Activated CD8-positive, alpha-beta T cell treated with anti-CD3 and anti-CD28 coated beads, Interleukin-2, amount 10 ng/mL, durations not matched to agents 7 days and 5 days (primary cell): ENCODE data around the gene COL2A1. TPM values are rescaled to one million over a fixed set of nuclear protein-coding genes. Genes with fewer than 3 reads are reported as not detected.

Experiments
- ATAC-seq: fragments of 150-1000 bp; cut with Tn5 transposase; one replicate; pipeline ENCODE4 v1.10.0; 2021; ENCODE audit warnings: moderate library complexity
- CTCF ChIA-PET: fragments of 350-600 bp; sonication (Branson Sonifier 250); formaldehyde crosslinking; loops from one replicate; lab custom pipeline; 2021; ENCODE audit warnings: antibody characterized with exemption; lab: Charles Lee
- POLR2A ChIA-PET: fragments of 350-600 bp; sonication (Branson Sonifier 250); formaldehyde crosslinking; loops from one replicate; lab custom pipeline; 2021; ENCODE audit warnings: antibody characterized with exemption; lab: Charles Lee
- DNase-seq: peaks from one replicate; pipeline ENCODE4 v3.0.0-alpha.2; 2020
- H3K27ac Mint-ChIP-seq: one replicate; pipeline ENCODE4 v1.8.0; 2021; ENCODE audit warnings: mild to moderate bottlenecking, mixed read lengths
- H3K27me3 Mint-ChIP-seq: one replicate; pipeline ENCODE4 v1.8.0; 2021; ENCODE audit warnings: low read depth, mixed read lengths
- H3K36me3 Mint-ChIP-seq: one replicate; pipeline ENCODE4 v1.8.0; 2021; ENCODE audit warnings: low read depth, mixed read lengths
- H3K4me1 Mint-ChIP-seq: one replicate; pipeline ENCODE4 v1.8.0; 2021; ENCODE audit warnings: low read depth, mixed read lengths
- H3K4me3 Mint-ChIP-seq: one replicate; pipeline ENCODE4 v1.8.0; 2021; ENCODE audit warnings: mild to moderate bottlenecking, mixed read lengths
- H3K9me3 Mint-ChIP-seq: one replicate; pipeline ENCODE4 v1.8.0; 2022; ENCODE audit warnings: mixed read lengths; ENCODE audit not compliant: insufficient read depth
- total RNA-seq, 2 experiments: library from RNA; stranded (reverse); gene quantifications; one replicate each; pipeline ENCODE4 v1.2.3, GENCODE V29; 2021

The COL2A1 gene
- total RNA-seq, 2 experiments from 2014 or later = not detected

GRCh38 chr12:47977772-47978597 is 26.3 kb downstream of the COL2A1 start:
- no peak for ATAC-seq
- CTCF ChIA-PET = interaction anchor here (0.8 kb wide), 1 partner anchor 140 kb away, joined by 3 read pairs; no protein-coding TSS in a partner anchor
- peaks cover 6% of the 10 kb centered on the region for H3K27me3 Mint-ChIP-seq
- POLR2A ChIA-PET = no interaction called here
- H3K4me3 Mint-ChIP-seq = no peak overlapping the region
- H3K27ac Mint-ChIP-seq = no peak overlapping the region
- no peaks in the 10 kb centered on the region for H3K9me3 Mint-ChIP-seq
- H3K4me1 Mint-ChIP-seq = no peaks in the 10 kb centered on the region
- no peaks in the 10 kb centered on the region for H3K36me3 Mint-ChIP-seq
- no peak for DNase-seq

DNA sequence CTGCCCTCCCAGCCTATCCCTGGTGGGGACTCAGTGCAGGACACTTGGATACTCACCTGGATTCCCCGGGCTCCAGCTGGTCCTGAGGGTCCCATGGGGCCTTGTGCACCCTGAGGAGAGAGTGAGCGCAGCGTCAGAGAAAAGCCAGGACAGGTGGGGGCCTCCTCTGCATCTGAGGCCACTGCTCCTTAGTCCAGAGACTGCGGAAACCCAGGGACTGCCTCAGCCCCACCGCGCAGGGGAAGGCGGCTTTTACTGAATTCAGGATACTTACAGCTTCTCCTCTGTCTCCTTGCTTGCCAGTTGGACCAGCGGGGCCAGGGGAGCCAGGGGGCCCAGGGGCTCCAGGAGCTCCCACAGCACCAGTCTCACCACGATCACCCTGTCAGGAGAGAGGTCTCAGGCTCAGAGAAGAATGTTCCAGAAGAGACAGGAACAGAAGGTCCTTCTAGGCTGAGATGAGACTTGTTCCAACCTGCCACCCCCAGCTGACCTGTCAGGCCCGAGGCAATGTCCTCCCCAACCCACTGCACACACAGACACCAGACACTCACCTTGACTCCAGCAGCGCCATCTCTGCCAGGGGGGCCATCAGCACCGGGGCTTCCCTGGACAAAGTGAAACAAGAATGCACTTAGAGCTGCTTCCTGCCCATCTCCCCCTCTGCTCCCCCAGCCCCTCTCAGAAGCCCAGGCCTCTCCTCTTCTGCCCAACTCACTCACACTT is 27.1 kb downstream of the COL2A1 start:
- CTCF ChIA-PET = no interaction called here
- DNase-seq (no peak), ATAC-seq (no peak)
- Mint-ChIP-seq H3K27ac (no peak overlapping the region), H3K4me3 (no peak overlapping the region), H3K27me3 (peaks cover 6% of the 10 kb centered on the region), H3K36me3 (no peaks in the 10 kb centered on the region), H3K4me1 (no peaks in the 10 kb centered on the region), H3K9me3 (no peaks in the 10 kb centered on the region)
- POLR2A ChIA-PET = no interaction called here

GRCh38 chr12:47975816-47976215 is 28.5 kb downstream of the COL2A1 start:
- Mint-ChIP-seq H3K27ac (no peak overlapping the region), H3K4me1 (no peaks in the 10 kb centered on the region), H3K36me3 (no peaks in the 10 kb centered on the region), H3K27me3 (peaks cover 6% of the 10 kb centered on the region), H3K4me3 (no peak overlapping the region), H3K9me3 (no peaks in the 10 kb centered on the region)
- CTCF ChIA-PET = interaction anchor here (1.9 kb wide), 1 partner anchor 13 kb away, joined by 5 read pairs; the partner anchor contains the start of gene TMEM106C
- ATAC-seq (no peak), DNase-seq (no peak)
- POLR2A ChIA-PET = interaction anchor here (1.0 kb wide), 1 partner anchor 9 kb away, joined by 4 read pairs; no protein-coding TSS in a partner anchor

GRCh38 chr12:47975036-47975620 is 29.1 kb downstream of the COL2A1 start:
- H3K27ac Mint-ChIP-seq = no peak overlapping the region
- CTCF ChIA-PET = interaction anchor here (1.9 kb wide), 1 partner anchor 12 kb away, joined by 5 read pairs; the partner anchor contains the start of gene TMEM106C

DNA sequence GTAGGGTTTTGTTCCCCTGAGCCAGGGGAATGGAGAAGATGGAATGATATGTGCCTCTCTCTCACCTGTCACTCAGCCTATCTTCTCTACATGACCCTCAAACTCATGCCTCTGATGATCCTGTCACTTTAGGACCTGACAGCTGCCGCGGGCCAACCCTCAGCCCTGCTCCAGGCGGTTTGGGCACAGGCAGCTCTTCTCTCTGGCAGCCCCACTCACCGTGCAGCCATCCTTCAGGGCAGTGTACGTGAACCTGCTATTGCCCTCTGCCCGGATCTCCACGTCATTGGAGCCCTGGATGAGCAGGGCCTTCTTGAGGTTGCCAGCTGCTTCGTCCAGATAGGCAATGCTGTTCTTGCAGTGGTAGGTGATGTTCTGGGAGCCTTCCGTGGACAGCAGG is 30.4 kb downstream of the COL2A1 start:
- Mint-ChIP-seq H3K27ac (no peak overlapping the region), H3K9me3 (no peaks in the 10 kb centered on the region), H3K36me3 (peaks cover 4% of the 10 kb centered on the region), H3K4me1 (no peaks in the 10 kb centered on the region), H3K4me3 (no peak overlapping the region), H3K27me3 (peaks cover 3% of the 10 kb centered on the region)
- DNase-seq (no peak), ATAC-seq (no peak)
- POLR2A ChIA-PET = no interaction called here
- CTCF ChIA-PET = no interaction called here

More at GRCh38 chr12:47975036-47975620, 29.1 kb downstream of the COL2A1 start:
- ATAC-seq = no peak
- Mint-ChIP-seq H3K4me3 (no peak overlapping the region), H3K27me3 (peaks cover 6% of the 10 kb centered on the region), H3K4me1 (no peaks in the 10 kb centered on the region), H3K9me3 (no peaks in the 10 kb centered on the region), H3K36me3 (no peaks in the 10 kb centered on the region)
- DNase-seq = no peak
- POLR2A ChIA-PET = interaction anchor here (1.0 kb wide), 1 partner anchor 8 kb away, joined by 4 read pairs; no protein-coding TSS in a partner anchor

GRCh38 chr12:47972895-47973294 is 31.4 kb downstream of the COL2A1 start:
- Mint-ChIP-seq H3K9me3 (no peaks in the 10 kb centered on the region), H3K27ac (no peak overlapping the region), H3K27me3 (peaks cover 2% of the 10 kb centered on the region), H3K36me3 (peaks cover 9% of the 10 kb centered on the region), H3K4me3 (no peak overlapping the region), H3K4me1 (no peaks in the 10 kb centered on the region)
- ChIA-PET POLR2A (no interaction called here), CTCF (no interaction called here)
- ATAC-seq = no peak
- DNase-seq = no peak

DNA sequence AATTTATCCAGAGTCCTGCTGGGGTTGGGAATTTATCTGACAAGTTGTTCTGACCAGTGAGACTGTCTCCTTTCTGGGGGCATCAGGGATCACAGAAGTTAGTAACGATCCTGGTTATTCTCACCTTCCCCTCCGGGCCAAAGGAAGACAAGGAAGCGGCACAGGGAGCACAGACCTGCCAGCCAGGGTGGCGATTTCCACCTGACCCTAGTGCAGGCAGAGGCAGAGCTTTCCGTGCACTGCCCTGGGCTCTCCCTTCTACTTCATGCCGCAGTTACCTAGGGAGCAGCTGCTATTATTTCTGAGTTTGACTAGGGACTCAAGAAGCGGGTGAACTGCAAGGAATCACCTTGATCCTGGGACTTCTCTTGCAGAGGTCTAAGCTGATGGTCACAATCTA is 33.4 kb downstream of the COL2A1 start:
- no peak for ATAC-seq
- Mint-ChIP-seq H3K36me3 (peaks cover 29% of the 10 kb centered on the region), H3K27me3 (no peaks in the 10 kb centered on the region), H3K9me3 (no peaks in the 10 kb centered on the region), H3K4me1 (peaks cover 7% of the 10 kb centered on the region), H3K4me3 (no peak overlapping the region), H3K27ac (no peak overlapping the region)
- no peak for DNase-seq
- POLR2A ChIA-PET = no interaction called here
- CTCF ChIA-PET = no interaction called here

DNA sequence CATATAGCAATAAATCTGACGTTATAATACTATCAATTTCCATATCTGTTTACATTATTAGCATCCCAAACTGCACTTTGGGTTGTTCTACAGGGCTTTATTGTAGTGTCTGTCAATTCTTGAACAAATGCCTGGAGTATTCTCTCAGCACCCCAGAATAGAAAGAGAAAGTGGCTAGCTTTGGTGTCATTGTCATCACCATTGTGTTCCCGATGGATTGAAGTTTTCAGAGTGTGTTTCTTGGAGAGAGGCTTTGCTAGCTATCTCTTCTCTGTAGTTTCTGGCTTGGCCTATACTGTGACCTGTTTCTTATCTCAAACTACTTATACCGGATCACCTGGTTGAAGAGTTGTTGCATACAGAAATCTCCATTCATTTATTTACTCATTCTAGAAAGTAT is 34.4 kb downstream of the COL2A1 start:
- no peaks in the 10 kb centered on the region for H3K9me3 Mint-ChIP-seq
- DNase-seq = no peak
- H3K27me3 Mint-ChIP-seq = no peaks in the 10 kb centered on the region
- ChIA-PET CTCF (no interaction called here), POLR2A (no interaction called here)
- peaks cover 16% of the 10 kb centered on the region for H3K4me1 Mint-ChIP-seq
- H3K4me3 Mint-ChIP-seq = no peak overlapping the region
- ATAC-seq = no peak
- peaks cover 39% of the 10 kb centered on the region for H3K36me3 Mint-ChIP-seq
- no peak overlapping the region for H3K27ac Mint-ChIP-seq

- peaks cover 51% of the 10 kb centered on the region for H3K36me3 Mint-ChIP-seq
- H3K4me3 Mint-ChIP-seq = no peak overlapping the region
- no peaks in the 10 kb centered on the region for H3K9me3 Mint-ChIP-seq
- H3K27ac Mint-ChIP-seq = no peak overlapping the region
- POLR2A ChIA-PET = no interaction called here
- H3K27me3 Mint-ChIP-seq = peaks cover 1% of the 10 kb centered on the region
- ATAC-seq (no peak), DNase-seq (no peak)
- CTCF ChIA-PET = no interaction called here
- peaks cover 29% of the 10 kb centered on the region for H3K4me1 Mint-ChIP-seq
These were observed 36.6 kb downstream of the COL2A1 start for GRCh38 chr12:47967461-47968321.

- POLR2A ChIA-PET = interaction anchor here (1.5 kb wide), 1 partner anchor 60 kb away, joined by 3 read pairs; no protein-coding TSS in a partner anchor
- no peak overlapping the region for H3K4me3 Mint-ChIP-seq
- no peak for ATAC-seq
- CTCF ChIA-PET = interaction anchor here (1.6 kb wide), 1 partner anchor 16 kb away, joined by 3 read pairs; no protein-coding TSS in a partner anchor
- H3K9me3 Mint-ChIP-seq = no peaks in the 10 kb centered on the region
- peaks cover 15% of the 10 kb centered on the region for H3K27me3 Mint-ChIP-seq
- H3K4me1 Mint-ChIP-seq = peaks cover 31% of the 10 kb centered on the region
- H3K27ac Mint-ChIP-seq = no peak overlapping the region
- no peak for DNase-seq
- peaks cover 51% of the 10 kb centered on the region for H3K36me3 Mint-ChIP-seq
These were observed 38.7 kb downstream of the COL2A1 start for GRCh38 chr12:47965581-47965980.
